ENCODE data around the gene IL22. TPM values are rescaled to one million over a fixed set of nuclear protein-coding genes. Genes with fewer than 3 reads are reported as not detected.

The IL22 gene
- total RNA-seq, 2 experiments from 2014 or later = 0.26 TPM; not detected in 1

GRCh38 chr12:68261896-68262295, 8.5 kb upstream of the IL22 start:
- H3K27me3 Mint-ChIP-seq (ENCODE audit: low read depth) = peaks cover 26% of the 10 kb centered on the region
- DNase-seq = no peak
- no peaks in the 10 kb centered on the region for H3K9me3 Mint-ChIP-seq
- intact Hi-C loops (cut with micrococcal nuclease) = no loop called here
- H3K4me3 Mint-ChIP-seq = no peak overlapping the region
- H3K4me1 Mint-ChIP-seq (ENCODE audit: low read depth) = peaks cover 28% of the 10 kb centered on the region
- H3K27ac Mint-ChIP-seq = no peak overlapping the region
- H3K36me3 Mint-ChIP-seq (ENCODE audit: low read depth) = no peaks in the 10 kb centered on the region
- CTCF ChIA-PET = interaction anchor here (0.6 to 1.7 kb wide), 4 partner anchors 12 to 55 kb away, joined by 3 to 10 read pairs (median 4); no protein-coding TSS in a partner anchor

GRCh38 chr12:68260153-68260552, 6.7 kb upstream of the IL22 start:
- Mint-ChIP-seq H3K9me3 (no peaks in the 10 kb centered on the region), H3K4me1 (ENCODE audit: low read depth) (peaks cover 28% of the 10 kb centered on the region), H3K4me3 (no peak overlapping the region), H3K27me3 (ENCODE audit: low read depth) (peaks cover 22% of the 10 kb centered on the region), H3K27ac (no peak overlapping the region), H3K36me3 (ENCODE audit: low read depth) (no peaks in the 10 kb centered on the region)
- no peak for DNase-seq
- intact Hi-C loops (cut with micrococcal nuclease) = no loop called here
- CTCF ChIA-PET = interaction anchor here (1.4 kb wide), 1 partner anchor 37 kb away, joined by 5 read pairs; no protein-coding TSS in a partner anchor

GRCh38 chr12:68259318-68259940, 6.0 kb upstream of the IL22 start:
- CTCF ChIA-PET = interaction anchor here (0.7 to 1.4 kb wide), 3 partner anchors 26 to 58 kb away, joined by 3 to 5 read pairs (median 5); no protein-coding TSS in a partner anchor
- DNase-seq = peak; percentile 50
- H3K27me3 Mint-ChIP-seq (ENCODE audit: low read depth) = peaks cover 16% of the 10 kb centered on the region
- H3K9me3 Mint-ChIP-seq = no peaks in the 10 kb centered on the region
- H3K4me1 Mint-ChIP-seq (ENCODE audit: low read depth) = peaks cover 24% of the 10 kb centered on the region
- peak overlapping the region; percentile 72 for H3K27ac Mint-ChIP-seq
- intact Hi-C loops (cut with micrococcal nuclease) = loop anchor here (1.0 to 2.0 kb wide), 4 partner anchors 18 to 79 kb away; no protein-coding TSS in a partner anchor
- H3K4me3 Mint-ChIP-seq = no peak overlapping the region
- H3K36me3 Mint-ChIP-seq (ENCODE audit: low read depth) = no peaks in the 10 kb centered on the region

DNA sequence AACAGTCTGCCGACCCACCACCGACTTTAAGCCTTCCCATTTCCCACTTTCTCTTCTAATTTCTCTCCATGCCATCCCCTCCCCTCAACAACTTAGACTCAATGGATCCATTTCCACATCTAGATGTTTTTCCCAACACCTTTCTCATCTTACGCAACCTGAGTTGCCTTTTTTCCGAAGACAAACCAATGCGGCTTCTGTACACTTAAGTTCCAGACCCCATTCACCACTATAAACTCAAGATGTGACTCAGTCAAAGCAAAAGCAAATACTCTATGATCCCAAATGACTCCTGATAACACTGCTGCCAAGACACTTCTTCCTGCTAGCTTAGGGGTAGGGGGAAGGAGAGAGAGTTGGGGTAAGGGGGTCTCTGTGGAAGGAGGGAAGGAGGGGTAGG, 1.3 kb downstream of the IL22 start:
- Mint-ChIP-seq H3K4me1 (ENCODE audit: low read depth) (no peaks in the 10 kb centered on the region), H3K4me3 (no peak overlapping the region), H3K9me3 (no peaks in the 10 kb centered on the region), H3K27ac (no peak overlapping the region), H3K36me3 (ENCODE audit: low read depth) (no peaks in the 10 kb centered on the region), H3K27me3 (ENCODE audit: low read depth) (peaks cover 23% of the 10 kb centered on the region)
- intact Hi-C loops (cut with micrococcal nuclease) = no loop called here
- no peak for DNase-seq
- CTCF ChIA-PET = no interaction called here

- CTCF ChIA-PET = interaction anchor here (0.5 kb wide), 1 partner anchor 11 kb away, joined by 4 read pairs; no protein-coding TSS in a partner anchor
- H3K27me3 Mint-ChIP-seq (ENCODE audit: low read depth) = peaks cover 34% of the 10 kb centered on the region
- no peaks in the 10 kb centered on the region for H3K4me1 Mint-ChIP-seq (ENCODE audit: low read depth)
- intact Hi-C loops (cut with micrococcal nuclease) = no loop called here
- H3K4me3 Mint-ChIP-seq = no peak overlapping the region
- no peak overlapping the region for H3K27ac Mint-ChIP-seq
- DNase-seq = no peak
- no peaks in the 10 kb centered on the region for H3K9me3 Mint-ChIP-seq
- H3K36me3 Mint-ChIP-seq (ENCODE audit: low read depth) = no peaks in the 10 kb centered on the region
Measured at GRCh38 chr12:68250454-68250853, 3.0 kb downstream of the IL22 start.

- Mint-ChIP-seq H3K27ac (no peak overlapping the region), H3K4me1 (ENCODE audit: low read depth) (peaks cover 5% of the 10 kb centered on the region), H3K27me3 (ENCODE audit: low read depth) (peaks cover 34% of the 10 kb centered on the region), H3K36me3 (ENCODE audit: low read depth) (no peaks in the 10 kb centered on the region), H3K4me3 (no peak overlapping the region), H3K9me3 (peaks cover 2% of the 10 kb centered on the region)
- intact Hi-C loops (cut with micrococcal nuclease) = no loop called here
- no peak for DNase-seq
- CTCF ChIA-PET = interaction anchor here (0.8 kb wide), 1 partner anchor 24 kb away, joined by 3 read pairs; no protein-coding TSS in a partner anchor
Measured at GRCh38 chr12:68247785-68248184, 5.6 kb downstream of the IL22 start.

DNA sequence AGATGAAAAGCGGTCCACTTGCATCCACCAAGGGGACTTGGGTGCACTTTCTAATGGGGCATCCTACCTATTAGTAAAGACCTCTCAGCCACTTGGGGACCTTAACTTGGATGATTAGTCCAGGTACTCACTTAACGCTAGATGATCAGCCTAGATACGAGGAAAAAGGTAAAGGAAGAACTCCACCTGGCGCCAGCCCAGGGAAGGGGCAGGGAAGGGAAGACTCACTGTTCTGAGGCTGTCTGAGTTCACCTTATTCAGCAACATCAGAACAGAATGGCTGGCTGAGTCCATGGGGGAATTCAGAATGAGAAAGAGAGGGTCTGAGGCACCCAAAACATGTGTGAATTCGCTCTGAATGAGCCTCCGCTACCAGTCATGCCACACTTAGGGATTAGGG, 7.1 kb downstream of the IL22 start:
- CTCF ChIA-PET = interaction anchor here (2.2 kb wide), 1 partner anchor 24 kb away, joined by 11 read pairs; no protein-coding TSS in a partner anchor
- H3K36me3 Mint-ChIP-seq (ENCODE audit: low read depth) = no peaks in the 10 kb centered on the region
- H3K27me3 Mint-ChIP-seq (ENCODE audit: low read depth) = peaks cover 28% of the 10 kb centered on the region
- H3K27ac Mint-ChIP-seq = no peak overlapping the region
- intact Hi-C loops (cut with micrococcal nuclease) = no loop called here
- H3K9me3 Mint-ChIP-seq = peaks cover 7% of the 10 kb centered on the region
- H3K4me3 Mint-ChIP-seq = no peak overlapping the region
- no peak for DNase-seq
- peaks cover 13% of the 10 kb centered on the region for H3K4me1 Mint-ChIP-seq (ENCODE audit: low read depth)

DNA sequence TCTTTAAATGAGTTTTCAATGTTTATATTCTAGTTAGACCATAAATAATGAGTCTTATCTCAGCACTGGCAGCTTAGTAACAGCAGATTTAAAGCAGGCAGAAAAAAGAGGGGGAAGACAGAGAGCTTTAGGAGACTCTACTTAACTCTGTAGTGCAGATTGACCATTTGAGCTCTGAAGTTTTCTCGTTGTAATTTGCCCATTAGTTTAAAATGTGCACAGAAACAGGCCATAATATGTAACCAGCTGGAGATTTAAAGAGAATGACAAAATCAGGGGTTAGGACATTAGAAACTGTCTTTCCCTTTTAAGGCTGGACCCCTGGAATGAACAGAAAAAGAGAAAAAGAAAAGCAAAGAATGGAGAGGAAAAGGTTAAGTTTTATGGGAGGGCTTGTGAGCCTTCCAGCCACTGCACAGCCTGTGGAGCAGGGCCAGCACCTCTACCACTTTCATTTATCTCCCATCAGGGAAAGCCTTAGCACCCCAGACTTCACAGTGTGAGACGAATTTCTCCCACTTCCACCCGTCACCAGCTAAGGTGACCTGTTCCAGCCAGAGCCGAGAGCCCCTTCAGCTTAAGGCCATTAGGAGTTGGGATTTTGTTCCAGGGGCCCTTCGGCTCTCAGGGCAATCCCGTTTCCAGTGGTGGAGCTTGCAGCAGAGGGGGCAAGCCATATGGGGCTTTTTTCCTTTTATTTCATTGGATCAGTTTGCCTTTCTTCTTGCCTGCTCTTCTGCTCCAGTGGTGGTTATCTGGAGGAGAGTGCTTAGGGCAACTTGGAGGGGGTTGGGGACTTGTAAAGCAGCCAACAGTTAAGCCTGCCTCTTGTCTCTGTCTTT, 8.0 kb downstream of the IL22 start:
- CTCF ChIA-PET = interaction anchor here (2.2 kb wide), 1 partner anchor 23 kb away, joined by 11 read pairs; no protein-coding TSS in a partner anchor
- Mint-ChIP-seq H3K27ac (no peak overlapping the region), H3K9me3 (peaks cover 7% of the 10 kb centered on the region), H3K4me3 (no peak overlapping the region), H3K27me3 (ENCODE audit: low read depth) (peaks cover 22% of the 10 kb centered on the region), H3K4me1 (ENCODE audit: low read depth) (peaks cover 23% of the 10 kb centered on the region), H3K36me3 (ENCODE audit: low read depth) (no peaks in the 10 kb centered on the region)
- intact Hi-C loops (cut with micrococcal nuclease) = no loop called here
- no peak for DNase-seq

DNA sequence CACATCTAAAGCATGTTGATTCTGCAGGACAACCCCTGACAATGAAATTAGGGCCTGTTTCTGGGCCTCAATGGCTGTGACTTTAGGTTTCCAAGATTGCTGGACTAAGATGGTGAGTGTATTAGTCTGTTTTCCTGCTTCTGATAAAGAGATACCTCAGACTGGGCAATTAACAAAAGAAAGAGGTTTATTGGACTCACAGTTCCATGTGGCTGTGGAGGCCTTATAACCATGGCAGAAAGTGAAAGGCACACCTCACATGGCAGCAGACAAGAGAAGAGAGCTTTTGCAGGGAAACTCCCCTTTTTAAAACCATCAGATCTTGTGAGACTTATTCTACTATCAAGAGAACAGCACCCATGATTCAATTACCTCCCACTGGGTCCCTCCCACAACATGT, 10.6 kb downstream of the IL22 start:
- Mint-ChIP-seq H3K9me3 (peaks cover 7% of the 10 kb centered on the region), H3K36me3 (ENCODE audit: low read depth) (no peaks in the 10 kb centered on the region), H3K27me3 (ENCODE audit: low read depth) (peaks cover 13% of the 10 kb centered on the region), H3K4me3 (no peak overlapping the region), H3K27ac (no peak overlapping the region), H3K4me1 (ENCODE audit: low read depth) (peaks cover 35% of the 10 kb centered on the region)
- intact Hi-C loops (cut with micrococcal nuclease) = loop anchor here (5.0 kb wide), 1 partner anchor 825 kb away; no protein-coding TSS in a partner anchor
- CTCF ChIA-PET = no interaction called here
- peak; percentile 34 for DNase-seq

DNA sequence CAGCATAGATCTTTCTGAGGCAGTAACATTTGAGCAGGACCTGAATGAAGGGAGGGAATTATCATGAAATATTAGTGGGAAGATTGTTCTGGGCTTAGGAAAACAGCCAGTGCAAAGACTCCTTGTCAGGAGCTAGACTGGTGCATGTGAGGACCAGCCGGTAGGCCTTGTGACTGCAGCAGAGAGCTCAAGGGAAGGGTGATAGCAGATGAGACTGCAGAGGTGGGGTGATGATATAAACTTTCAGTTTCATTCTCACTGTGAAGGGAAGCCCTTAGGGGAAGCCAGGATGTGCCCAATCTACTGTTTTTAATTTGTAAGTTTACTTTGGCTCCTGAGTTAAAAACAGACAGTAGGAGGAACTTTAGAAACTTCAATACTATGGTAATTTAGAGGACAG, 12.4 kb downstream of the IL22 start:
- H3K4me1 Mint-ChIP-seq (ENCODE audit: low read depth) = peaks cover 52% of the 10 kb centered on the region

DNA sequence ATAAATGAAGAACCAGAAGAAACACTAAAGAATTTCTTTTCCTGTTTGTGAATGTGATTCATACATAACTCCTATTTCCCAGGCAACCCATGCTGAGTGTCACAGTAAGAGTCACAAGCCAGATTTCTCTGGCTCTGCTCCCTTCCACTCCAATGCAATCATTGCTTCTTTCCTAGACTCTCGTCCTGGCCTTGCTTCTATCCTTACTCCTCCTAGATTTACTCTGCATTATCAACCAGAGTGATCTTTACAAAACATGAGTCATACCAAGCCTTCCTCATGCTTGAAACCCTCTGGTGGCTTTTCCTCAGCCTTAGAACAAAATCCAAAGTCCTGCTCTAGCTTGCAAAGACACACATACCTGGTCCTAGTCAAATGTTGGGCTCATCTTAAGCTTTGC, 13.3 kb downstream of the IL22 start:
- H3K4me1 Mint-ChIP-seq (ENCODE audit: low read depth) = peaks cover 56% of the 10 kb centered on the region
- H3K27me3 Mint-ChIP-seq (ENCODE audit: low read depth) = no peaks in the 10 kb centered on the region
- intact Hi-C loops (cut with micrococcal nuclease) = loop anchor here (2.0 to 5.0 kb wide), 3 partner anchors 65 to 827 kb away; no protein-coding TSS in a partner anchor
- H3K4me3 Mint-ChIP-seq = no peak overlapping the region
- CTCF ChIA-PET = no interaction called here
- H3K27ac Mint-ChIP-seq = no peak overlapping the region
- H3K36me3 Mint-ChIP-seq (ENCODE audit: low read depth) = no peaks in the 10 kb centered on the region
- no peak for DNase-seq
- H3K9me3 Mint-ChIP-seq = peaks cover 7% of the 10 kb centered on the region

More for the DNA sequence above, 12.4 kb downstream of the IL22 start:
- Mint-ChIP-seq H3K4me3 (no peak overlapping the region), H3K27me3 (ENCODE audit: low read depth) (peaks cover 2% of the 10 kb centered on the region), H3K27ac (peak overlapping the region; percentile 66), H3K9me3 (peaks cover 7% of the 10 kb centered on the region), H3K36me3 (ENCODE audit: low read depth) (no peaks in the 10 kb centered on the region)
- peak; percentile 76 for DNase-seq
- CTCF ChIA-PET = interaction anchor here (0.6 to 1.4 kb wide), 4 partner anchors 8 to 644 kb away, joined by 3 to 4 read pairs (median 4); no protein-coding TSS in a partner anchor
- intact Hi-C loops (cut with micrococcal nuclease) = loop anchor here (1.0 to 5.0 kb wide), 7 partner anchors 18 to 826 kb away; partner anchors contain the start of gene MDM1

- H3K27me3 Mint-ChIP-seq (ENCODE audit: low read depth) = no peaks in the 10 kb centered on the region
- H3K27ac Mint-ChIP-seq = no peak overlapping the region
Measured at GRCh38 chr12:68239309-68239982, 14.0 kb downstream of the IL22 start.

More at GRCh38 chr12:68239309-68239982, 14.0 kb downstream of the IL22 start:
- CTCF ChIA-PET = interaction anchor here (5.9 kb wide), 1 partner anchor 15 kb away, joined by 41 read pairs; the partner anchor contains the start of gene IL26
- Mint-ChIP-seq H3K9me3 (peaks cover 7% of the 10 kb centered on the region), H3K4me1 (ENCODE audit: low read depth) (peaks cover 59% of the 10 kb centered on the region), H3K4me3 (no peak overlapping the region), H3K36me3 (ENCODE audit: low read depth) (no peaks in the 10 kb centered on the region)
- DNase-seq = no peak
- intact Hi-C loops (cut with micrococcal nuclease) = no loop called here

All from activated naive CD4-positive, alpha-beta T cell treated with anti-CD3 and anti-CD28 coated beads for 36 hours (primary cell).